HepG2 (cell line): ENCODE data around the gene SLC22A31. TPM values are rescaled to one million over a fixed set of nuclear protein-coding genes. Genes with fewer than 3 reads are reported as not detected.
A peak's percentile ranks its signal among the peaks of the same experiment; 100 is the strongest.

Source experiments
- CBX2 ChIP-seq, 2 experiments: fragments of 200-600 bp in 1 of 2; sonication (generic); formaldehyde crosslinking in 1 of 2; IDR thresholded peaks; 2 replicates each; pipeline versions ENCODE4 v1.7.0 to v1.8.1; 2018 to 2022; ENCODE audit warnings: low read depth in 2 of 2, low read length in 1 of 2, mild to moderate bottlenecking in 1 of 2, missing genetic modification reagents in 1 of 2
- DNMT1 ChIP-seq: sonication (generic); formaldehyde crosslinking; IDR thresholded peaks from 2 replicates; pipeline ENCODE4 v1.5.1; 2020; ENCODE audit warnings: mild to moderate bottlenecking, missing genetic modification reagents
- DPF2 ChIP-seq: sonication (generic); formaldehyde crosslinking; IDR thresholded peaks from 2 replicates; pipeline ENCODE4 v1.4.0; 2020; ENCODE audit warnings: mild to moderate bottlenecking, low read depth, missing genetic modification reagents, borderline replicate concordance
- FOXC1 ChIP-seq: sonication (generic); formaldehyde crosslinking; IDR thresholded peaks from 2 replicates; pipeline ENCODE4 v1.8.0; 2022; ENCODE audit warnings: mild to moderate bottlenecking, missing genetic modification reagents, borderline replicate concordance
- HMG20A ChIP-seq: IDR thresholded peaks from 2 replicates; pipeline ENCODE4 v1.6.1; 2016; ENCODE audit warnings: borderline replicate concordance
- KAT8 ChIP-seq: IDR thresholded peaks from 2 replicates; pipeline ENCODE4 v1.6.1; 2016; ENCODE audit warnings: missing genetic modification reagents, missing compliant biosample characterization
- MAZ ChIP-seq, 2 experiments: sonication (generic) in 1 of 2; formaldehyde crosslinking in 1 of 2; IDR thresholded peaks; 2 replicates each; pipeline versions ENCODE4 v1.5.0 to v1.6.1; 2012 to 2020; ENCODE audit warnings: low read depth in 2 of 2, mild to moderate bottlenecking in 2 of 2, borderline replicate concordance in 1 of 2, improper control_type of control experiment in 1 of 2, low read length in 1 of 2, missing genetic modification reagents in 1 of 2, moderate library complexity in 1 of 2
- RBFOX2 ChIP-seq: fragments of 200-400 bp; formaldehyde crosslinking; IDR thresholded peaks from 2 replicates; pipeline ENCODE4 v1.6.1; 2017; ENCODE audit warnings: low read depth, mild to moderate bottlenecking, low read length
- SCMH1 ChIP-seq: sonication (generic); formaldehyde crosslinking; IDR thresholded peaks from 2 replicates; pipeline ENCODE4 v1.9.0; 2021; ENCODE audit warnings: missing genetic modification reagents, mild to moderate bottlenecking, borderline replicate concordance
- YEATS2 ChIP-seq: sonication (generic); formaldehyde crosslinking; IDR thresholded peaks from 2 replicates; pipeline ENCODE4 v1.4.0; 2020; ENCODE audit warnings: missing genetic modification reagents, borderline replicate concordance
- ZKSCAN8 ChIP-seq: IDR thresholded peaks from 2 replicates; pipeline ENCODE4 v1.6.1; 2016; ENCODE audit warnings: borderline replicate concordance, missing genetic modification reagents, missing compliant biosample characterization
- ZNF205 ChIP-seq: IDR thresholded peaks from 2 replicates; pipeline ENCODE4 v1.6.1; 2018; ENCODE audit warnings: missing biosample characterization, missing genetic modification reagents
- ZNF230 ChIP-seq: sonication (generic); formaldehyde crosslinking; IDR thresholded peaks from 2 replicates; pipeline ENCODE4 v1.4.0; 2020; ENCODE audit warnings: mild to moderate bottlenecking, missing genetic modification reagents
- ZNF251 ChIP-seq: sonication (generic); formaldehyde crosslinking; IDR thresholded peaks from 2 replicates; pipeline ENCODE4 v1.9.0; 2021; ENCODE audit warnings: mild to moderate bottlenecking, missing genetic modification reagents
- ZNF3 ChIP-seq: IDR thresholded peaks from 2 replicates; pipeline ENCODE4 v1.7.0; 2017; ENCODE audit warnings: inconsistent platforms
- ZNF660 ChIP-seq: sonication (generic); formaldehyde crosslinking; IDR thresholded peaks from 2 replicates; pipeline ENCODE4 v1.5.1; 2020; ENCODE audit warnings: mild to moderate bottlenecking, low read depth, missing genetic modification reagents, borderline replicate concordance
- ZSCAN30 ChIP-seq: sonication (generic); formaldehyde crosslinking; IDR thresholded peaks from 2 replicates; pipeline ENCODE4 v1.5.0; 2020; ENCODE audit warnings: mild to moderate bottlenecking, missing genetic modification reagents
- polyA plus RNA-seq, 8 experiments: library from polyadenylated mRNA; depleted of rRNA in 3 of 8; stranded (reverse) in 7 of 8; unstranded in 1 of 8; fragments of >200 nt; fragmentation: Illumina TruSeq in 4 of 8; extraction: Trizol in 4 of 8; gene quantifications; 2 replicates each; pipeline versions ENCODE4 v1.2.1 to v1.2.3, GENCODE V29; 2011 to 2016; ENCODE audit warnings: low read depth in 4 of 8, missing spikeins in 1 of 8, mixed read lengths in 1 of 8; ENCODE audit not compliant: insufficient read depth in 1 of 8
- total RNA-seq, 5 experiments: library from RNA; depleted of rRNA; stranded (reverse); fragments of >200 nt; fragmentation: Illumina TruSeq; extraction: Trizol; gene quantifications; 2 replicates each; pipeline ENCODE4 v1.2.3, GENCODE V29; 2016; ENCODE audit warnings: low read depth in 1 of 5
- TF ChIP-seq, protein P1 (sequence below): IDR thresholded peaks from 2 replicates; pipeline ENCODE4 v1.6.1; 2016; ENCODE audit warnings: low read depth, control low read depth
- TF ChIP-seq, protein P2 (sequence below): sonication (generic); formaldehyde crosslinking; IDR thresholded peaks from 2 replicates; pipeline ENCODE4 v1.5.0; 2020; ENCODE audit warnings: mild to moderate bottlenecking, missing genetic modification reagents
- TF ChIP-seq, protein P3 (sequence below): IDR thresholded peaks from 2 replicates; pipeline ENCODE4 v1.6.1; 2016
- TF ChIP-seq, protein P4 (sequence below): sonication (generic); formaldehyde crosslinking; IDR thresholded peaks from 2 replicates; pipeline ENCODE4 v1.8.0; 2023; ENCODE audit warnings: mild to moderate bottlenecking, missing genetic modification reagents

SLC22A31 gene
- total and polyA plus RNA-seq, 2 of the 13 experiments (the other 11 are each of a cell fraction or from before 2014, with no cell fraction given), result 67.3 to 83.3 TPM

DNA sequence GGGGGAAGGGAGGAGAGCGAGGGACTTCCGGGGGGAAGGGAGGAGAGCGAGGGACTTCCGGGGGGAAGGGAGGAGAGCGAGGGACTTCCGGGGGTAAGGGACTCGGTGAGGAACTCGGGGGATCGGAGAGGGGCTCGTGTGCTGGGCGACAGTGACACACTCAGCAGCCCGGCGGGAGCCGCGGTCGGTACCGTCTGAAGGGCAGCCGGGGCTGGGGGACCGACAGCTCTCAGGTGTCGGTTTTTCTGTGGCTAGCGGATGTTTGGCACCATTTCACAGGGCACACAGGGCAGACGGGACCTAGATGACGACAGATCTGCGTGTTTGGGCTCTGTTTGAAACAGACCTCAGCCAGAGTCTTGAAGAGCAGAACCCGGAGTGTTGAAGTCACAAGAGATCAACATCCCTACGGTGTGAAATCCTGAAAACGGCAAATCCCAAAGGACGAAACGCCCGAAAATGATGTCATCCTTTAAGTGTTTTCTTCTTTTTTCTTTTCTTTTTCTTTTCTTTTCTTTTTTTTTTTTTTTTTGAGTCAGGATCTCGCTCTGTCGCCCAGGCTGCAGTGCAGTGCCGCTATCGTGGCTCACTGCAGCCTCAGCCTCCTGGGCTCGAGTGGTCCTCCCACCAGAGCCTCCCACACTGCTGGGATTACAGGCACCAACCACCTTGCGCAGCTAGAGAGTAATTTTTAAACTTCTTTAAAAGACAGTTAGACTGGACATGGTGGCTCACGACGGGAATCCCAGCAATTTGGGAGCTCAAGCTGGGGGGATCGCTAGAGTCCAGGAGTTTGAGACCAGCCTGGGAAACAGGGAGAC lies 41.1 kb upstream of the SLC22A31 start (continued):
- TF ChIP-seq ZNF230 (CRISPR knock-in tag) (0 out of 2 replicates have a peak, but pooled peaks have one; percentile 10), DPF2 (no peak), CBX2 (IDR thresholded peaks at IDR 0.05; ENCODE audit: low read depth, low read length) (no peak), CBX2 (CRISPR knock-in tag; IDR thresholded peaks at IDR 0.05; ENCODE audit: low read depth) (no peak), ZNF3 (CRISPR knock-in tag) (no peak), MAZ (IDR thresholded peaks at IDR 0.05; ENCODE audit: borderline replicate concordance, low read depth, low read length) (peak; percentile 100; the same call in 1 of the 2 replicates), MAZ (CRISPR knock-in tag; IDR thresholded peaks at IDR 0.05; ENCODE audit: low read depth) (peak; percentile 100), DNMT1 (CRISPR knock-in tag) (peak; percentile 87), ZNF251 (CRISPR knock-in tag) (no peak), RBFOX2 (peak; percentile 93), ZKSCAN8 (CRISPR knock-in tag) (no peak; the same call in 1 of the 2 replicates), ZSCAN30 (CRISPR knock-in tag) (0 out of 2 replicates have a peak, but pooled peaks have one; percentile 3), FOXC1 (CRISPR knock-in tag) (peak; percentile 74; the same call in 1 of the 2 replicates), HMG20A (CRISPR knock-in tag) (no peak; the same call in 1 of the 2 replicates), KAT8 (CRISPR knock-in tag) (peak; percentile 98), YEATS2 (peak; percentile 98), ZNF660 (no peak), ZNF205 (CRISPR knock-in tag) (peak; percentile 84; the same call in 1 of the 2 replicates), SCMH1 (no peak)
- TF ChIP-seq, protein P1, sequence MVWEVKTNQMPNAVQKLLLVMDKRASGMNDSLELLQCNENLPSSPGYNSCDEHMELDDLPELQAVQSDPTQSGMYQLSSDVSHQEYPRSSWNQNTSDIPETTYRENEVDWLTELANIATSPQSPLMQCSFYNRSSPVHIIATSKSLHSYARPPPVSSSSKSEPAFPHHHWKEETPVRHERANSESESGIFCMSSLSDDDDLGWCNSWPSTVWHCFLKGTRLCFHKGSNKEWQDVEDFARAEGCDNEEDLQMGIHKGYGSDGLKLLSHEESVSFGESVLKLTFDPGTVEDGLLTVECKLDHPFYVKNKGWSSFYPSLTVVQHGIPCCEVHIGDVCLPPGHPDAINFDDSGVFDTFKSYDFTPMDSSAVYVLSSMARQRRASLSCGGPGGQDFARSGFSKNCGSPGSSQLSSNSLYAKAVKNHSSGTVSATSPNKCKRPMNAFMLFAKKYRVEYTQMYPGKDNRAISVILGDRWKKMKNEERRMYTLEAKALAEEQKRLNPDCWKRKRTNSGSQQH (CRISPR knock-in tag), result peak; percentile 75; the same call in 1 of the 2 replicates
- TF ChIP-seq, protein P2, sequence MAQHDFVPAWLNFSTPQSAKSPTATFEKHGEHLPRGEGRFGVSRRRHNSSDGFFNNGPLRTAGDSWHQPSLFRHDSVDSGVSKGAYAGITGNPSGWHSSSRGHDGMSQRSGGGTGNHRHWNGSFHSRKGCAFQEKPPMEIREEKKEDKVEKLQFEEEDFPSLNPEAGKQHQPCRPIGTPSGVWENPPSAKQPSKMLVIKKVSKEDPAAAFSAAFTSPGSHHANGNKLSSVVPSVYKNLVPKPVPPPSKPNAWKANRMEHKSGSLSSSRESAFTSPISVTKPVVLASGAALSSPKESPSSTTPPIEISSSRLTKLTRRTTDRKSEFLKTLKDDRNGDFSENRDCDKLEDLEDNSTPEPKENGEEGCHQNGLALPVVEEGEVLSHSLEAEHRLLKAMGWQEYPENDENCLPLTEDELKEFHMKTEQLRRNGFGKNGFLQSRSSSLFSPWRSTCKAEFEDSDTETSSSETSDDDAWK (CRISPR knock-in tag), result no peak
- TF ChIP-seq, protein P3, sequence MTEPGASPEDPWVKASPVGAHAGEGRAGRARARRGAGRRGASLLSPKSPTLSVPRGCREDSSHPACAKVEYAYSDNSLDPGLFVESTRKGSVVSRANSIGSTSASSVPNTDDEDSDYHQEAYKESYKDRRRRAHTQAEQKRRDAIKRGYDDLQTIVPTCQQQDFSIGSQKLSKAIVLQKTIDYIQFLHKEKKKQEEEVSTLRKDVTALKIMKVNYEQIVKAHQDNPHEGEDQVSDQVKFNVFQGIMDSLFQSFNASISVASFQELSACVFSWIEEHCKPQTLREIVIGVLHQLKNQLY (CRISPR knock-in tag), result peak; percentile 23; the same call in 1 of the 2 replicates
- TF ChIP-seq, protein P4, sequence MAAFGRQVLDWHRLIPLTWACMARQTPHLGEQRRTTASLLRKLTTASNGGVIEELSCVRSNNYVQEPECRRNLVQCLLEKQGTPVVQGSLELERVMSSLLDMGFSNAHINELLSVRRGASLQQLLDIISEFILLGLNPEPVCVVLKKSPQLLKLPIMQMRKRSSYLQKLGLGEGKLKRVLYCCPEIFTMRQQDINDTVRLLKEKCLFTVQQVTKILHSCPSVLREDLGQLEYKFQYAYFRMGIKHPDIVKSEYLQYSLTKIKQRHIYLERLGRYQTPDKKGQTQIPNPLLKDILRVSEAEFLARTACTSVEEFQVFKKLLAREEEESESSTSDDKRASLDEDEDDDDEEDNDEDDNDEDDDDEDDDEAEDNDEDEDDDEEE, result 0 out of 2 replicates have a peak, but pooled peaks have one; percentile 85
